Measurements from ENCODE around the gene MRPL23. TPM values are rescaled to one million over a fixed set of nuclear protein-coding genes. Genes with fewer than 3 reads are reported as not detected.

Gene MRPL23
- total RNA-seq = 100 to 1,000 TPM; 109 to 114 TPM

DNA sequence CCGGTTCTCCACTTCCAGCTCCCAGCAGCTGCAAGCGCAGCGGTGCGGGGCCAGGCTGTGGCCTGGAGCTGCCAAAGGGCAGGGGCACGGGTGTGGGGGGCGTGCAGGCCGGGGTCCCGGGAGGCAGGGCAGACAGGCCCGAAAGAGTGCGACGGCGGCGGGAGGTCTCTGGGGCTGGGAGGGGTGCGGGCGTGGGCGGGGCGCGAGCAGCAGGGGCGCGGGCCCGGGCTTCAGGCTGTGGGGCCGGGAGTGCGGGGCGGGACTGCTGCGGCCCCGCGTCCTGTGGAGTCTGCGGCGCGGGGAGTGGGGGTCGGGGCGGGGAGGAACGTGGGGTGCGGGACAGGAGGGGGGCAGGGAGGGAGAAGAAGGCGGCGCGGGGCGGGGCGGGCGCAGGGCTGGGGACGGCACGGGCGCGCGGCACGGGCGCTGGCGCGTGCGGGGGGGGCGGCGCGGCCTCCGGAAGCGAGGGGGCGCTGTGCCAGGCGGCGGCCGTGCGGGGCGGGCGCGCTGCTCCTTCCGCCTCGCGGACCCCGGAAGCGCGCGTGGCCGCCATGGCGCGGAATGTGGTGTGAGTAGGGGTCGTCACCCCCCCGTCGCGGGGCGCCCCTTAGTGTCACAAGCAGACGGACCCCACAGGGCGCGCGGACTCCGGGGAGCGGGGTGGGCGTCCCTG, at the start of gene MRPL23:
Gene MRPL23, plus strand, starts transcription at position 521 of the 673 bp plus-strand sequence. Its CDS starts 31 bp downstream, at position 552.
- CTCF ChIA-PET = interaction anchor here (0.8 to 3.2 kb wide), 7 partner anchors 42 to 253 kb away, joined by 3 to 28 read pairs (median 10); partner anchors contain the start of gene TNNI2
- DNase-seq (no peak), ATAC-seq (peak; percentile 81)
- H3K27ac Mint-ChIP-seq = no peak within 1 kb of the TSS
- no peak within 1 kb of the TSS for H3K4me3 Mint-ChIP-seq
- H3K36me3 Mint-ChIP-seq = no peaks in the 10 kb centered on the region
- no peaks in the 10 kb centered on the region for H3K9me3 Mint-ChIP-seq (ENCODE audit: low read depth)
- no peaks in the 10 kb centered on the region for H3K27me3 Mint-ChIP-seq
- H3K4me1 Mint-ChIP-seq = no peaks in the 10 kb centered on the region

DNA sequence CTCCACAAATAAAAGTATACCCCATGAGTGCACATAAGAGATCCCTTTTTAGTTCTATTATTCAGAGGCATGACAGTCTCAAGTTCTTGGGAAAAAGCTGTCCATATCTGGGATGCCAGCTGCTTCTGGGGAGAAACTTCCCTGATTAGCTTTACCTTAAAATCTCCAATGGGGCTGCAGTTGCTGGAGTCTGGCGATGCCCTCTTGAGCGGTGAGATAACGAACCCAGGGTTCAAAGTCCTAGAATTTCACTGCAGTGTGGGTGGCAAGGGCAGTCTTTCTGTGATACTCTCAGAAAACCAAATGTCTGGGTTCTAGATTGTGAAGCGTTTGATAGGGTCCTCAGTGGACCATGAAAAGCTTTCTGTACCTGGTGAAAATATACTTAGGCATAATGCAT, 48.0 kb upstream of the MRPL23 start:
- ATAC-seq = no peak

DNA sequence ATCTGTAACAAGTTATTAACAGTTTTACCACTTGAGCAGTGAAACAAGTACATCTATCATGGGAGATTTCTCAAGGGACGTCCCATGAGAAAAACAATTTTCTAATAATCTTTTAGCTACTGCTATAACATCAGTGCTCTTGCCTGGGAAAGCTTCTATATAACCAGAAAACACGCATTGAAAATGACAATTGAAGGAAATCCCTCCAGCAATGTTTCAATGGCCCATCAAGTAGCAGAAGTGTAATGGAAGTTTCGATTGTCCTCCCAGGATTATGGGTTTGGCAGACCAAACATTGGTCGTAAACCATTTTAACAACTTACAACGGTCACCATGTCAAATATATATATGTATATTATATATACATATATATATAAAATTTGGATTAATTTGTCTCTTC, 47.4 kb upstream of the MRPL23 start:
- H3K36me3 Mint-ChIP-seq = no peaks in the 10 kb centered on the region
- CTCF ChIA-PET = interaction anchor here (1.0 to 2.8 kb wide), 3 partner anchors 17 to 247 kb away, joined by 3 to 8 read pairs (median 3); no protein-coding TSS in a partner anchor

More for the DNA sequence above, 48.0 kb upstream of the MRPL23 start:
- CTCF ChIA-PET = interaction anchor here (1.0 to 2.8 kb wide), 4 partner anchors 17 to 246 kb away, joined by 3 to 8 read pairs (median 4); no protein-coding TSS in a partner anchor
- no peak overlapping the region for H3K27ac Mint-ChIP-seq
- H3K4me3 Mint-ChIP-seq = no peak overlapping the region
- H3K36me3 Mint-ChIP-seq = no peaks in the 10 kb centered on the region
- H3K9me3 Mint-ChIP-seq (ENCODE audit: low read depth) = no peaks in the 10 kb centered on the region
- DNase-seq = no peak
- peaks cover 2% of the 10 kb centered on the region for H3K4me1 Mint-ChIP-seq
- peaks cover 39% of the 10 kb centered on the region for H3K27me3 Mint-ChIP-seq

GRCh38 chr11:1906181-1906580, 41.0 kb upstream of the MRPL23 start:
- Mint-ChIP-seq H3K4me1 (no peaks in the 10 kb centered on the region), H3K36me3 (no peaks in the 10 kb centered on the region), H3K9me3 (ENCODE audit: low read depth) (no peaks in the 10 kb centered on the region), H3K27ac (no peak overlapping the region), H3K27me3 (peaks cover 20% of the 10 kb centered on the region), H3K4me3 (no peak overlapping the region)
- CTCF ChIA-PET = interaction anchor here (0.8 to 1.2 kb wide), 3 partner anchors 24 to 254 kb away, joined by 3 to 4 read pairs (median 4); no protein-coding TSS in a partner anchor
- DNase-seq (no peak), ATAC-seq (no peak)

More for the DNA sequence above, 47.4 kb upstream of the MRPL23 start:
- ATAC-seq (no peak), DNase-seq (no peak)
- H3K9me3 Mint-ChIP-seq (ENCODE audit: low read depth) = no peaks in the 10 kb centered on the region
- peaks cover 39% of the 10 kb centered on the region for H3K27me3 Mint-ChIP-seq
- H3K4me1 Mint-ChIP-seq = peaks cover 2% of the 10 kb centered on the region
- no peak overlapping the region for H3K27ac Mint-ChIP-seq
- no peak overlapping the region for H3K4me3 Mint-ChIP-seq

- no peaks in the 10 kb centered on the region for H3K9me3 Mint-ChIP-seq (ENCODE audit: low read depth)
- H3K27ac Mint-ChIP-seq = no peak overlapping the region
Measured at GRCh38 chr11:1906611-1907423, 40.3 kb upstream of the MRPL23 start.

DNA sequence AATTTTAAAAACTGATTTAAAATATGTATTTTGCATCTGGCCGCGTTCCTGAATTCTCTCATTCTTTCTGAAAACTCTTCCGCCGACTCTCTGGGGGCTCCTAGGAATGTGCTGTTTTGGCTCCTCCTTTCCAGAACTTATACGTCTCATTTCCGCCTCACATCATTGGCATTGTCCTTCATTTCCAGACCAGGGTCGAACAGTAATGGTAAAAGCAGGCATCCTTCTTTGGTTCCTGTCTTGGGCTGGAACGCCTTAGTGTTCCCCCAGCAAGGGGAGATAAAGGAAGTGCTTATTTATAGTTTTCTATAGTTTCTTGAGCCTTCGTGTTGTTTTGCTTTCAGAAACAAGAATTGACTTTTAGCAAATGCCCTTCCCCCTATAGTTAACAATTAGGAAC, 38.5 kb upstream of the MRPL23 start:
- Mint-ChIP-seq H3K9me3 (ENCODE audit: low read depth) (no peaks in the 10 kb centered on the region), H3K27ac (no peak overlapping the region), H3K27me3 (peaks cover 23% of the 10 kb centered on the region), H3K36me3 (no peaks in the 10 kb centered on the region), H3K4me3 (no peak overlapping the region), H3K4me1 (no peaks in the 10 kb centered on the region)
- CTCF ChIA-PET = interaction anchor here (0.9 to 1.8 kb wide), 2 partner anchors 30 to 77 kb away, joined by 3 to 4 read pairs; no protein-coding TSS in a partner anchor
- no peak for DNase-seq
- no peak for ATAC-seq

More at GRCh38 chr11:1906611-1907423, 40.3 kb upstream of the MRPL23 start:
- peaks cover 20% of the 10 kb centered on the region for H3K27me3 Mint-ChIP-seq
- no peak for DNase-seq
- CTCF ChIA-PET = interaction anchor here (0.8 to 1.8 kb wide), 7 partner anchors 11 to 254 kb away, joined by 3 to 4 read pairs (median 4); no protein-coding TSS in a partner anchor
- no peaks in the 10 kb centered on the region for H3K4me1 Mint-ChIP-seq
- no peak overlapping the region for H3K4me3 Mint-ChIP-seq
- H3K36me3 Mint-ChIP-seq = no peaks in the 10 kb centered on the region
- ATAC-seq = no peak

DNA sequence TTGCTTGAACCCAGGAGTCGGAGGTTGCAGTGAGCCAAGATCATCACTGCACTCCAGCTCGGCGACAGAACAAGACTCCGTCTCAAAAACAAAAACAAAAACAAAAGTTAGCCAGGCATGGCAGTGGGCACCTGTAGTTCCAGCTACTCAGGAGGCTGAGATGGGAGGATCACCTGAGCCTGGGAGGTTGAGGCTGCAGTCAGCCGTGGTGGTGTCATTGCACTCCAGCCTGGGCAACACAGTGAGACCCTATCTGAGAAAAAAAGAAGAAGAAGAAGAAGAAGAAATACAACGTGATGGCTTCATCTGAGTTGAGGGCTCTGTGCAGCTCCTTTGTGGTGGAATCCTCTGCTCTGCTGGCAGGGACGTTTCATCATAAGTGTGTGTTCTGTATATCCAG, 37.6 kb upstream of the MRPL23 start:
- no peak for ATAC-seq
- no peak for DNase-seq
- Mint-ChIP-seq H3K9me3 (ENCODE audit: low read depth) (no peaks in the 10 kb centered on the region), H3K4me3 (no peak overlapping the region), H3K36me3 (no peaks in the 10 kb centered on the region), H3K27ac (no peak overlapping the region), H3K27me3 (peaks cover 24% of the 10 kb centered on the region), H3K4me1 (no peaks in the 10 kb centered on the region)
- CTCF ChIA-PET = interaction anchor here (1.9 kb wide), 1 partner anchor 27 kb away, joined by 3 read pairs; no protein-coding TSS in a partner anchor

DNA sequence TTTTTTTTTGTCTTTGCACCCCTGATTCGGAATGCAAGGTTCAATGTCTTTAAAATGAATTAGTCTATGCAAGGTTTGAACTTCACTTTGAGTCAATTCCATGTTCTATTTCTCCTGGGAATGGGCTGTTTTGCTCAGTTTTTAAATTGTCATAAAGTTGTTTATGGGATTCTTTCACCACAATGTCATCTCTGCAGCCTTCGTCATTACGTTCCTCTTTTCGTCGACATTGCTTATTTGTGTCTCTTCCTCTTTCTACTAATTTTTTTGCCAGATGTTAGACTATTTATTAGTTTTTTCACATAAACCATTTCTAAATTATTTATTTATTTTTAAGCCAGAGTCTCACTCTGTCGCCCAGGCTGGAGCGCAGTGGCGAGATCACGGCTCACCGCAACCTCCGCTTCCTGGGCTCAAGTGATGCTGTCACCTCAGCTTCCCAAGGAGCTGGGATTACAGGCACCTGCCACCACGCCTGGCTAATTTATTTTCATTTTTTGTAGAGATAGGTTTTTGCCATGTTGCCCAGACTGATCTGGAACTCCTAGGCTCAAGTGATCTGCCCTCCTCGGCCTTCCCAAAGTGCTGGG, 34.7 kb upstream of the MRPL23 start:
- Mint-ChIP-seq H3K27me3 (peaks cover 15% of the 10 kb centered on the region), H3K4me3 (no peak overlapping the region), H3K36me3 (peaks cover 2% of the 10 kb centered on the region), H3K27ac (no peak overlapping the region), H3K9me3 (ENCODE audit: low read depth) (peaks cover 3% of the 10 kb centered on the region), H3K4me1 (peaks cover 9% of the 10 kb centered on the region)
- CTCF ChIA-PET = no interaction called here
- ATAC-seq (no peak), DNase-seq (no peak)

DNA sequence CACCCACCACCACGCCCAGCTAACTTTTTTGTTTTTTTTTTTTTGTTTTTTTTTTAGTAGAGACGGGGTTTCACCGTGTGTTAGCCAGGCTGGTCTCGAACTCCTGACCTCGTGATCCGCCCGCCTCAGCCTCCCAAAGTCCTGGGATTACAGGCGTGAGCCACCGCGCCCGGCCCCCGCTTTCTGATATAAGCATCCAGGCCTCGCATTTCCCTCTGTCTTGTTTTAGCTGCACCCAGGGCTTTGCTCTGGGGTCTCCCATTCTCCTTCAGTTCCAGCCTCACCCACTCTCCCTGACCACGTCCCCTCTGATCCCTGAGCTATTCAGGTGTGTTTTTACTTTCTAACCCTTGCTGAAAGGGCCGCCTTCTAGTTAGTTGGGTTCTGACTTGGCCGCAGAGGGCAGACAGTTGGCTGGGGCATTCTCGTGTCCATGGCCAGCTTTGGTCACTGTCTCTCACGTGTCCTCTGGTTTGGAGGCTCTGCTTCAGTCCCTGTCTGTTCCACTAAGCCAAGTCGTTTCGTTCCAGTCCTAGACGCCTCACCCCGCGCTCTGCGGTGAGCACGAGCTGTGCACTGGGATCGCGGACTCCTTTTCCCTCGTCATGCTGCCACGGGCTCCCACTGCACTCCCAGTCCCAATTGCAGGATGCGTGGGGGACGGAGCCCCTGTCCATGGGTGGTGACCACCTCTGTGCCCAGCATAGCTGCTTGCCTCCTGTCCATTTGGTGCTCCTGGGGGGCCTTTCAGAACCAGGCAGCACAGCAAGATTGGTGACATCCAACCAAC, 33.7 kb upstream of the MRPL23 start:
- Mint-ChIP-seq H3K36me3 (peaks cover 2% of the 10 kb centered on the region), H3K4me1 (peaks cover 9% of the 10 kb centered on the region), H3K27ac (no peak overlapping the region), H3K4me3 (no peak overlapping the region), H3K27me3 (peaks cover 11% of the 10 kb centered on the region), H3K9me3 (ENCODE audit: low read depth) (peaks cover 3% of the 10 kb centered on the region)
- CTCF ChIA-PET = interaction anchor here (0.6 kb wide), 1 partner anchor 360 kb away, joined by 3 read pairs; no protein-coding TSS in a partner anchor
- DNase-seq (no peak), ATAC-seq (no peak)

DNA sequence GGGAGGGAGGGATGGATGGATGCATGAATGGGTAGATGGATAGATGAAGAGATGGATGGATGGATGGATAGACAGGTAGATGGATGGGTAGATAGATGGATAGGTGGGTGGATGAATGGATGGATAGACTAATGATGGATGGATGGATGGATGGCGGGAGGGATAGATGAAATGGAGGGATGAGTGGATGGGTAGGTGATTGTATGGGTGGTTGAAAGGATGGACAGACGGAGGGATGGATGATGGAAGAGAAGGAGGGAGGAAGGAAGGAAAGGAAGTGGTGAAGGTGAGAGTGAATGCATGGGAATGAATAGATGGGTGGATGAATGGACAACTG, 31.4 kb upstream of the MRPL23 start:
- Mint-ChIP-seq H3K36me3 (peaks cover 2% of the 10 kb centered on the region), H3K27me3 (peaks cover 5% of the 10 kb centered on the region), H3K4me3 (no peak overlapping the region), H3K27ac (no peak overlapping the region), H3K9me3 (ENCODE audit: low read depth) (peaks cover 3% of the 10 kb centered on the region), H3K4me1 (peaks cover 9% of the 10 kb centered on the region)
- CTCF ChIA-PET = interaction anchor here (4.0 kb wide), 1 partner anchor 25 kb away, joined by 23 read pairs; the partner anchor contains the start of gene PRR33
- DNase-seq (no peak), ATAC-seq (no peak)

DNA sequence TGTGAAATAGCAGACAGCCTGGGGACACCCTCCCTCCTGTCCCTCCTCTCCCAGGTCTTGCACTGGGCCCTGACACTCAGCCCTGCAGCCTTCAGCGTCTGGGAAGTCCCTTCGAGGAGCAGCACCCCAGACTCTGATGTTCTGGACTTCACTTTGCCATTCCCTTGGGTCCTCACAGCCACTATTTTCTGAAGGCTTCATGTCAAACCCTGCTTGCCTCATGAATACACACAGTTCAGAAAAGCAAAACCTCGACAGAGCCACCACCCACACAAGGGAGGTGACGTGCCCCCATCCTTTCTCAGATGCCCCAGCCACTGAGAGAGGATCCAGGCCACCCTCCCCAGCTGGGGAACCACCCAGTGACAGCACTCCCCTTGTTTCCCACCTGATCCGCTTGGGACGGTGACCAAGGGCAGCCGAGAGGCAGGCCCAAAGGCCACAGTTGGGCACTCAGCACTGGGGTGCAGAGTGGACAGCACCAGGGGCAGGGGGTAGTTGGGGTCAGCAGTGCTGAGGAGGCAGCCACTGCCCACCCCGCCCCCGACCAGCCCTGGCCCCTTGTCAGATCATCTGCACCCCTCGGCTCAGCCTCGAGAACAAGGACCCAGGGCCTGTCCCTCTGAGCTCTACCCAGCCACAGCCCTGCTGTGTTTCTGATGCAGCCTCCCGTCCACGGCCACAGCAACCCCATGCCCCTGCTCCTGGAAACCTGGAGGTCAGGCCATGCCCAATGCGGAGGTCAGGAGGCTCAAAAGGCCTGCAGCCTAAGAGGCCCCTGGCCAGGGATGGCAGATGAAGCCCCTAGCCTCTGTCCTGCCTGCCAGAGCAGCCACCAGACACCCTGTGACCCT, 30.8 kb upstream of the MRPL23 start:
- DNase-seq (no peak), ATAC-seq (peak; percentile 32)
- peaks cover 3% of the 10 kb centered on the region for H3K9me3 Mint-ChIP-seq (ENCODE audit: low read depth)
- peak overlapping the region; percentile 20 for H3K27ac Mint-ChIP-seq
- peaks cover 4% of the 10 kb centered on the region for H3K27me3 Mint-ChIP-seq
- CTCF ChIA-PET = interaction anchor here (1.2 to 4.0 kb wide), 4 partner anchors 26 to 222 kb away, joined by 3 to 23 read pairs (median 10); partner anchors contain the start of genes LSP1 and PRR33
- peaks cover 2% of the 10 kb centered on the region for H3K36me3 Mint-ChIP-seq
- H3K4me1 Mint-ChIP-seq = peaks cover 9% of the 10 kb centered on the region
- no peak overlapping the region for H3K4me3 Mint-ChIP-seq
